MCF 10A (cell line): Measurements from ENCODE around the gene SLC6A3. TPM values are rescaled to one million over a fixed set of nuclear protein-coding genes. Genes with fewer than 3 reads are reported as not detected.
"Not testable (repeated sequence)": the region's sequence is repeated elsewhere in the genome, so short reads cannot be mapped to it uniquely, and the experiment has no call there.

Source experiments
- BruUV-seq: library from RNA; stranded (reverse); fragments of 400-500 nt; replicated peaks from 2 replicates; lab custom pipeline; 2021; lab: Mats Ljungman, UMichigan
- CTCF ChIA-PET: fragments of 300-600 bp; sonication (Branson Sonifier 250); formaldehyde crosslinking; extraction: SDS; loops from one replicate; lab custom pipeline; 2021; ENCODE audit warnings: antibody characterized with exemption, inconsistent platforms; lab: Yijun Ruan, JAX
- POLR2A ChIA-PET: fragments of 300-600, 350-650 bp; sonication (Branson Sonifier 250); formaldehyde crosslinking; extraction: SDS; loops from one replicate; lab custom pipeline; 2020; ENCODE audit warnings: antibody characterized with exemption, inconsistent platforms; lab: Yijun Ruan, JAX
- DNase-seq: peaks from one replicate; pipeline ENCODE4 v3.0.0-alpha.2; 2018; ENCODE audit not compliant: unreplicated experiment
- H3K27ac Mint-ChIP-seq: one replicate; pipeline ENCODE4 v1.8.0; 2022; ENCODE audit warnings: mild to moderate bottlenecking, low read depth, mixed read lengths; ENCODE audit not compliant: unreplicated experiment
- H3K27me3 Mint-ChIP-seq: one replicate; pipeline ENCODE4 v1.8.0; 2022; ENCODE audit warnings: mixed read lengths; ENCODE audit not compliant: insufficient read depth, unreplicated experiment
- H3K36me3 Mint-ChIP-seq: one replicate; pipeline ENCODE4 v1.8.0; 2022; ENCODE audit warnings: mild to moderate bottlenecking, moderate library complexity, mixed read lengths; ENCODE audit not compliant: insufficient read depth, unreplicated experiment
- H3K4me1 Mint-ChIP-seq: one replicate; pipeline ENCODE4 v1.8.0; 2022; ENCODE audit warnings: mixed read lengths; ENCODE audit not compliant: insufficient read depth, unreplicated experiment
- H3K4me3 Mint-ChIP-seq: one replicate; pipeline ENCODE4 v1.8.0; 2022; ENCODE audit warnings: mild to moderate bottlenecking, moderate library complexity, mixed read lengths; ENCODE audit not compliant: unreplicated experiment
- H3K9me3 Mint-ChIP-seq: one replicate; pipeline ENCODE4 v1.8.0; 2022; ENCODE audit warnings: mixed read lengths; ENCODE audit not compliant: unreplicated experiment
- intact Hi-C: fragments of 100-400 bp; cut with micrococcal nuclease; formaldehyde crosslinking; loops from 2 replicates; pipeline ENCODE4 v1.14.1; 2022
- total RNA-seq: library from RNA; stranded (reverse); gene quantifications from 2 replicates; pipeline ENCODE4 v1.2.3, GENCODE V29; 2022
- TF ChIP-seq, protein P1 (sequence below): fragments of 200-600 bp; IDR thresholded peaks from one replicate; pipeline ENCODE4 v1.8.0; 2022; ENCODE audit warnings: antibody characterized with exemption, mild to moderate bottlenecking; ENCODE audit not compliant: unreplicated experiment

SLC6A3 gene
- total RNA-seq, 1 experiment from 2014 or later: not detected

DNA sequence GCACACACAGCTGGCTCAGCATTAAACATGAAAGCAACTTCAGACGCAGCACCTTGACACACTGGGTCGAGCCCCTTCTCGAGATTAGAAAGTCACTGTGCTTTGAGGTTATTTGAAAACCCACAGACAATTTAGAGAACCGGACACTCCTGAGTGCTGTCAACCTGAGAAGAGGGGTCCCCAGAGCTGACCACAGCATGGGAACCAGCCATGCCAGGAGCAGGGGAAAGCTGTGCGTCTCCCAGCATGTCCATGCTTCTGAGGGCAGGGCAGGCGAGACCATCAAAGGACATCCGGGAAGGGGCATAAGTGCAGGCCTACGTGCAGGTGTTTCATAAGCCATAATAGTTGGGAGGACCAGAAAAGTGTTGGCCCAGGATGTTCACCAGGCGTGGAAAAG, 20.5 kb downstream of the SLC6A3 start:
- TF ChIP-seq, protein P1, sequence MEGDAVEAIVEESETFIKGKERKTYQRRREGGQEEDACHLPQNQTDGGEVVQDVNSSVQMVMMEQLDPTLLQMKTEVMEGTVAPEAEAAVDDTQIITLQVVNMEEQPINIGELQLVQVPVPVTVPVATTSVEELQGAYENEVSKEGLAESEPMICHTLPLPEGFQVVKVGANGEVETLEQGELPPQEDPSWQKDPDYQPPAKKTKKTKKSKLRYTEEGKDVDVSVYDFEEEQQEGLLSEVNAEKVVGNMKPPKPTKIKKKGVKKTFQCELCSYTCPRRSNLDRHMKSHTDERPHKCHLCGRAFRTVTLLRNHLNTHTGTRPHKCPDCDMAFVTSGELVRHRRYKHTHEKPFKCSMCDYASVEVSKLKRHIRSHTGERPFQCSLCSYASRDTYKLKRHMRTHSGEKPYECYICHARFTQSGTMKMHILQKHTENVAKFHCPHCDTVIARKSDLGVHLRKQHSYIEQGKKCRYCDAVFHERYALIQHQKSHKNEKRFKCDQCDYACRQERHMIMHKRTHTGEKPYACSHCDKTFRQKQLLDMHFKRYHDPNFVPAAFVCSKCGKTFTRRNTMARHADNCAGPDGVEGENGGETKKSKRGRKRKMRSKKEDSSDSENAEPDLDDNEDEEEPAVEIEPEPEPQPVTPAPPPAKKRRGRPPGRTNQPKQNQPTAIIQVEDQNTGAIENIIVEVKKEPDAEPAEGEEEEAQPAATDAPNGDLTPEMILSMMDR: no peak
- intact Hi-C loops: no loop called here
- DNase-seq: no peak
- Mint-ChIP-seq H3K27me3 (no peaks in the 10 kb centered on the region), H3K4me1 (no peaks in the 10 kb centered on the region), H3K27ac (no peak overlapping the region), H3K36me3 (no peaks in the 10 kb centered on the region), H3K9me3 (peaks cover 8% of the 10 kb centered on the region), H3K4me3 (no peak overlapping the region)
- ChIA-PET CTCF (no interaction called here), POLR2A (no interaction called here)
- BruUV-seq: no TSS peak

DNA sequence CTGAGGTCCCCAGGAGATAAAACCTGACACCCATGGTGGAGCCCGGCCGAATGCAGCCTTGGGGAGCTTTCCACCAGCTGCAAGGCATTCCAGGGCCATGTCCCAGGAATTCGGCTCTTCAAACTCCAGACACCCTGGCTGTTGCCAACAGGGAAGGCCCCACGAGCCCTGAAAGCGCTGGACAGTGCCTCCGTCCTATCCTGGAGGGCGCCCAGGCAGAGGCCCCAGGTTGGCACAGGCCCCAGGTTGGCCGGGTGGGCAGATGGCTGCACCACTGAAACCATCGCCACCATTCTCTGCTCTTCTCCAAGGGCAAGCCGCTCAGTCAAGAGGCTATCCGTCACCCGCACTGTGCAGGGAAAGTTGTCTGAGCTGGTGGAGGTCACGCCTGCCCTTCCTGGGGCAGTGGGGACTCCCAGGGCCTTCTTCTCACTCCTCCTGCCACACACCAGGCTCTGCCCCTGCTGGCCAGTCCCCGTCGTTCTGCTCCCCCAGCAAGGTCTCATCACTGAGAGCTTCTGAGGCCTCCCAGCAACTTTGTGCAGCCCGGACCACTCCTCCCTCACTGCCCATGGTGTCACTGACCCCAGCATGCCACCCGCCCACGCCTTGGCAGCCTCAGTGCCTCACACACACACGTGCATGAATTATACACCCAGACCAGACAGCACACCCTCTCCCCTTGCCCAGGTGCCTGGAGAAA, 21.2 kb downstream of the SLC6A3 start:
- intact Hi-C loops: no loop called here
- TF ChIP-seq, protein P1: no peak
- POLR2A ChIA-PET: no interaction called here
- DNase-seq: no peak
- Mint-ChIP-seq H3K4me1 (no peaks in the 10 kb centered on the region), H3K36me3 (no peaks in the 10 kb centered on the region), H3K4me3 (no peak overlapping the region), H3K27me3 (no peaks in the 10 kb centered on the region), H3K27ac (no peak overlapping the region), H3K9me3 (peaks cover 7% of the 10 kb centered on the region)
- BruUV-seq: no TSS peak
- CTCF ChIA-PET: interaction anchor here (0.6 kb wide), 1 partner anchor 96 kb away, joined by 3 read pairs; no protein-coding TSS in a partner anchor

DNA sequence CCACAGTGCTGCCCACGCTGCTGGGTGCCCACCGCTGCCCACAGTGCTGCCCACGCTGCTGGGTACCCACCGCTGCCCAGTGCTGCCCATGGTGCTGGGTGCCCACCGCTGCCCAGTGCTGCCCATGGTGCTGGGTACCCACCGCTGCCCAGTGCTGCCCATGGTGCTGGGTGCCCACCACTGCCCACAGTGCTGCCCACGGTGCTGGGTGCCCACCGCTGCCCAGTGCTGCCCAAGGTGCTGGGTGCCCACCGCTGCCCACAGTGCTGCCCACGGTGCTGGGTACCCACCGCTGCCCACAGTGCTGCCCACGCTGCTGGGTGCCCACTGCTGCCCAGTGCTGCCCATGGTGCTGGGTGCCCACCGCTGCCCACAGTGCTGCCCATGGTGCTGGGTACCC, 22.7 kb downstream of the SLC6A3 start:
- CTCF ChIA-PET, H3K4me3 Mint-ChIP-seq, H3K4me1 Mint-ChIP-seq, BruUV-seq, H3K36me3 Mint-ChIP-seq, DNase-seq, H3K27me3 Mint-ChIP-seq, intact Hi-C loops, H3K27ac Mint-ChIP-seq, POLR2A ChIA-PET: not testable (repeated sequence)
- peaks cover 18% of the 10 kb centered on the region for H3K9me3 Mint-ChIP-seq

DNA sequence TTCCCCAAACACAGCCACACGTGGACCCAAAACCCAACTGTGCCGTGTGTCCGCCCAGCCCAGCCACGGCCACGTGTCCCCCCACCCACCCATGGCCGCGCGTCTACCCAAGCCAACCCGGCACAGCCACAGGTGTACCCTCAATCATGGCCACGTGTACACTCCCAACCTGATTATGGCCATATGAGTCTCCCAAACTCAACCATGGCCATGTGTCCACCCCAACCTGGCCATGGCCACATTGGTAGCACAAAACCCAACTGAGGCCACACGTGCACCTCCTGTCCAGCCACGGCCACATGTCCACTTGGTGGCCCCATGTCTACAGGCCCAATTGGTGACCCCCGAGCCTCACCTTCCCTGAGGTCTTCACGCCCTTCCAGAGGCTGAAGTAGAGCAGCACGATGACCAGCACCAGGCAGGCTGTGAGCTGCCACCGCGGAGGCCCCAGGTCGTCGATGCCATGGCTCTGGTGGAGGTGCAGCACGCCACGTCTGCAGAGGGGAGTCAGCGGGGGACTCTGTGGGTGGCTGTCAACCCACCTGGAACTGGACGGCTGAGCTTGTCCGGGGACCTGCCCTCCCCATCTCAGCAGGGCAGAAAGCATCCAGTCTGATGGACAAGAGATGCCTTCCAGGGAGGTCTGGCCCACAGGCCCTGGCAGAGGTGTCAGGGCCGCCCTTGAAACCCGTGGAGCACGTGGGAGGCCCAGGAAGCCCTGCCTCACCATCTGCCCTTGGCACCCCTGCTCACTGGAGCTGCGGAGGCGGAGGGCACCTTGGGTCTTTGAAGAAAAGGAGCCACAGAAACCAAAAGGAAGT, 23.5 kb downstream of the SLC6A3 start:
- no TSS peak for BruUV-seq
- Mint-ChIP-seq H3K27me3 (no peaks in the 10 kb centered on the region), H3K27ac (no peak overlapping the region), H3K4me1 (no peaks in the 10 kb centered on the region), H3K36me3 (no peaks in the 10 kb centered on the region), H3K4me3 (no peak overlapping the region), H3K9me3 (peaks cover 18% of the 10 kb centered on the region)
- no peak for DNase-seq
- CTCF ChIA-PET: no interaction called here
- intact Hi-C loops: no loop called here
- TF ChIP-seq, protein P1: no peak
- POLR2A ChIA-PET: no interaction called here
